ENCODE results near the gene CCDC28A.

- TF ChIP-seq REST (IDR thresholded peaks at IDR 0.05) = no peak
- no peak for TF ChIP-seq POLR2AphosphoS2 (conservative IDR thresholded peaks at IDR 0.05; ENCODE audit: low read length)
- no peak for TF ChIP-seq PHF8 (IDR thresholded peaks at IDR 0.05; ENCODE audit: borderline replicate concordance, low read depth)
- TF ChIP-seq CTCF (IDR thresholded peaks at IDR 0.05) = no peak
- TF ChIP-seq ZFP36 (IDR thresholded peaks at IDR 0.05; ENCODE audit: borderline replicate concordance, partially characterized antibody) = no peak
- TF ChIP-seq EHMT2 (IDR thresholded peaks at IDR 0.05; ENCODE audit: low read depth) = no peak
- TF ChIP-seq CEBPB (IDR thresholded peaks at IDR 0.05) = no peak
- TF ChIP-seq E2F6 (IDR thresholded peaks at IDR 0.05; ENCODE audit: borderline replicate concordance, low read depth) = no peak
- TF ChIP-seq RNF2 (IDR thresholded peaks at IDR 0.05; ENCODE audit: borderline replicate concordance, low read depth) = no peak
- no peak for TF ChIP-seq HMGXB4 (CRISPR knock-in tag; IDR thresholded peaks at IDR 0.05; ENCODE audit: borderline replicate concordance)
- no peak for TF ChIP-seq JUNB (IDR thresholded peaks at IDR 0.05)
Measured at GRCh38 chr6:138769102-138769676, 4.4 kb upstream of the CCDC28A start.

Measured in A549 (cell line).